Body of pancreas (tissue), 4 donors: ENCODE measurements around the gene PRR20G.

Experiments used
- CTCF ChIP-seq, 7 experiments: fragments of 450-650 bp in 4 of 7; fragments of 200-600 bp in 3 of 7; sonication (generic) in 3 of 7; IDR thresholded peaks; one replicate each; pipeline ENCODE4 v1.5.1; 2016 to 2019; ENCODE audit warnings: antibody characterized with exemption in 7 of 7
- POLR2A ChIP-seq, 3 donors: fragments of 450-650 bp; IDR thresholded peaks; one replicate each; pipeline ENCODE4 v1.6.1; 2016; ENCODE audit warnings: antibody characterized with exemption in 3 of 3, mild to moderate bottlenecking in 2 of 3

- TF ChIP-seq POLR2A (IDR thresholded peaks at IDR 0.05) (no peak), CTCF (IDR thresholded peaks at IDR 0.05) (no peak)
Observed at GRCh38 chr3:127260416-127260815, 27.4 kb downstream of the PRR20G start.
